ENCODE results near the gene PLSCR4. TPM values are rescaled to one million over a fixed set of nuclear protein-coding genes. Genes with fewer than 3 reads are reported as not detected.
"Not testable (repeated sequence)": the region's sequence is repeated elsewhere in the genome, so short reads cannot be mapped to it uniquely, and the experiment has no call there.

PLSCR4 gene, protein sequence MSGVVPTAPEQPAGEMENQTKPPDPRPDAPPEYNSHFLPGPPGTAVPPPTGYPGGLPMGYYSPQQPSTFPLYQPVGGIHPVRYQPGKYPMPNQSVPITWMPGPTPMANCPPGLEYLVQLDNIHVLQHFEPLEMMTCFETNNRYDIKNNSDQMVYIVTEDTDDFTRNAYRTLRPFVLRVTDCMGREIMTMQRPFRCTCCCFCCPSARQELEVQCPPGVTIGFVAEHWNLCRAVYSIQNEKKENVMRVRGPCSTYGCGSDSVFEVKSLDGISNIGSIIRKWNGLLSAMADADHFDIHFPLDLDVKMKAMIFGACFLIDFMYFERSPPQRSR
- total RNA-seq: 10 to 100 TPM; 62.2 to 85.5 (median 70.5) TPM

DNA sequence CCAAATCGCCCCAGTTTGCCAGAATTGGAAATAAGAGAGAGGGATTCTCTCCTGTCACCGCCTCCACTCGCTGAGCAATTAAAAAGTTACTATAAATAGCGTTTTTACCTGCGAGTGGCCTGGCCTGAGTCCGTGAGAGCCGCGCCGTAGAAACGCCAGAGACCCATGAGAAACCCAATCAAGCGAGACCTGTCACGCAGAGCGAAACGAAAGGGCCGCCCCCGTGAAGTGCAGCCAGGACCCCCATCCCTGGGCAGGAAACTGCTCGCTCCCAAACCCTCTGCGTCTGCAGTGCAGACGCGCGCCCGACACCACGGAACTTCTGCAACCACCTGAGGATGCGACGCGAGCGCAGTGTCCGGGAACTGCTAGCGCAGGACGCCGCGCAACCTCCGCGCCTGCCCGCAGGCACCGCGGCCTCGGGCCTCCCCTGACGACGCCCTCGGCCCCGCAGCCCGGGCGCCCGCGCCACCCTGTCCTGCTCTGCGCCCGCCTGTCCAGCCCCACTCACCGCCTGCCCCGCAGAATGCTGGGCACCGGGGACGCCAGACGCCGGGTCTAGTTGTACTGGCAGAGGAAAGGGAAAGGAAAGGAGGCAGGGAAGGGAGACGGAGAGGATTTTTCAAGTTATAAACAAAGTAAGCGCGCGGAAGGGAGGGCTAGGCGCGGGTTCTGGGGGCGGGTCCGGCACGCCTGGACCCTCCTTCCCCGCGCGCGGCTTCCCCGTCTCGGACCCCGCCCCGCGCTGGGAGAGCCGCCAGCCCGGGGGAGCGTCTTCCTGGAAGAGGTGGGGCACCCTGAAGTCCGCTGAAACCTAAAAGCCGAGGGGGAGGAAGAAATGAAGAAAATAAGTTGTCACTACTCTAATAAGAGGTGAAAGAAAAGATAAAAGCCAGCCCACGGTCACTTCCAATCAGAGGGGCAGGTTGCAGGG lies at the start of gene PLSCR4:
Gene PLSCR4, minus strand, starts transcription at position 657 of the 934 bp plus-strand sequence. CDS start 29,034 bp downstream, outside the sequence.
- Histone ChIP-seq H3K27ac (peak within 1 kb of the TSS; percentile 94 to 98), H3K27me3 (no peaks in the 10 kb centered on the region), H3K4me3 (peak within 1 kb of the TSS; percentile 67 to 92 (median 91)), H3K36me3 (no peaks in the 10 kb centered on the region), H3K4me1 (no peaks in the 10 kb centered on the region), H3K9me3 (no peaks in the 10 kb centered on the region)
- intact Hi-C loops (cut with DNase I; ENCODE audit: low total_unique reads): no loop called here
- DNase-seq (ENCODE audit: low spot score in 2 of 2): peak; percentile 48 to 57
- TF ChIP-seq POLR2A (IDR thresholded peaks at IDR 0.05) (no peak), POLR2AphosphoS5 (IDR thresholded peaks at IDR 0.05) (peak; percentile 25 to 41 (median 39))
- TF ChIP-seq, protein P1, sequence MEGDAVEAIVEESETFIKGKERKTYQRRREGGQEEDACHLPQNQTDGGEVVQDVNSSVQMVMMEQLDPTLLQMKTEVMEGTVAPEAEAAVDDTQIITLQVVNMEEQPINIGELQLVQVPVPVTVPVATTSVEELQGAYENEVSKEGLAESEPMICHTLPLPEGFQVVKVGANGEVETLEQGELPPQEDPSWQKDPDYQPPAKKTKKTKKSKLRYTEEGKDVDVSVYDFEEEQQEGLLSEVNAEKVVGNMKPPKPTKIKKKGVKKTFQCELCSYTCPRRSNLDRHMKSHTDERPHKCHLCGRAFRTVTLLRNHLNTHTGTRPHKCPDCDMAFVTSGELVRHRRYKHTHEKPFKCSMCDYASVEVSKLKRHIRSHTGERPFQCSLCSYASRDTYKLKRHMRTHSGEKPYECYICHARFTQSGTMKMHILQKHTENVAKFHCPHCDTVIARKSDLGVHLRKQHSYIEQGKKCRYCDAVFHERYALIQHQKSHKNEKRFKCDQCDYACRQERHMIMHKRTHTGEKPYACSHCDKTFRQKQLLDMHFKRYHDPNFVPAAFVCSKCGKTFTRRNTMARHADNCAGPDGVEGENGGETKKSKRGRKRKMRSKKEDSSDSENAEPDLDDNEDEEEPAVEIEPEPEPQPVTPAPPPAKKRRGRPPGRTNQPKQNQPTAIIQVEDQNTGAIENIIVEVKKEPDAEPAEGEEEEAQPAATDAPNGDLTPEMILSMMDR (IDR thresholded peaks at IDR 0.05): no peak

DNA sequence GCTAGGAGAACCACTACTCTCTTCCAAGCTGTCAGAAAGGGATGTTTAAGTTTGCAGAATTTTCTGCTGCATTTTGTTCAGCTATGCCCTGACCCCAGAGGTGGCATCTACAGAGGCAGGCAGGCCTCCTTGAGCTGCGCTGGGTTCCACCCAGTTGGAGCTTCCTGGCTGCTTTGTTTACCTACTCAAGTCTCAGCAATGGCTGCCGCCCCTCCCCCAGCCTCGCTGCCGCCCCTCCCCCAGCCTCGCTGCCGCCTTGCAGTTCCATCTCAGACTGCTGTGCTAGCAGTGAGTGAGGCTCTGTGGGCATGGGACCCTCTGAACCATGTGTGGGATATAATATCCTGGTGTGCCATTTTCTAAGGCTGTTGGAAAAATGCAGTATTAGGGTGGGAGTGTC lies 42.5 kb upstream of the PLSCR4 start:
- H3K27me3 ChIP-seq; H3K27ac ChIP-seq; H3K4me1 ChIP-seq; DNase-seq (ENCODE audit: low spot score in 2 of 2); H3K36me3 ChIP-seq; intact Hi-C loops (cut with DNase I; ENCODE audit: low total_unique reads); H3K9me3 ChIP-seq; H3K4me3 ChIP-seq: not testable (repeated sequence)

DNA sequence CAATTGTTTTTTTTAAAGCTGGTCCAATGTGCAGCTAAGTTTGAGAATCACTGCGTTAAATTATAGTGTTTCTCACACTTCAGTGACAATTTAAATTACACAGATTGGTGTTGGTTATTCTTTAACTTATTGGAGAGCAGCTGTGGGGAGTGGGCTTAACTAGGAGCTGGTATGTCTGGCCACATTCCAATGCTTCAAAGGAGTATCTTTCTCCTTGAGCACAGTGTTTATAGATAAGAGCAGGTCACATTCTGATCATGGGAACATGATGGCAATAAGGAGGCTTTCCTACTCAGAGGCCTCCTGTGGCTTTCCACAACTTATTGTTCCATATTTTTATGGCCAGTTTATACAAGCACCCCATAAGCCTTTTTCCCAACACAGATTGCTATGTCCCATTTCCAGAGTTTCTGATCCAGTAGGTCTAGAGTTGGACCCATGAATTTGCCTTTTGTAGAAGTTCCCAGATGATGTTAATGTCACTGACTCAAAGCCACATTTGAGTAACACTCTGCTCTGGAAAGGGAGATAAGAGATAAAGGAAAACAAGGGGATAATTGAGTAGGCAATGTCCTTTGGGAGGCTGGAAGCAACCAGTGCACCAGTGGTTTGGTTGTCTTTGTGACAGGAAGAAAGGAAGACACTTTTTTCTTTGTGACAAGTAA lies 33.0 kb upstream of the PLSCR4 start:
- Histone ChIP-seq H3K27ac (no peak overlapping the region), H3K9me3 (no peaks in the 10 kb centered on the region), H3K27me3 (no peaks in the 10 kb centered on the region), H3K4me1 (no peaks in the 10 kb centered on the region), H3K36me3 (no peaks in the 10 kb centered on the region), H3K4me3 (no peak overlapping the region)
- TF ChIP-seq POLR2A (IDR thresholded peaks at IDR 0.05): no peak
- no peak for TF ChIP-seq POLR2AphosphoS5 (IDR thresholded peaks at IDR 0.05)
- TF ChIP-seq, protein P1 (IDR thresholded peaks at IDR 0.05): no peak
- intact Hi-C loops (cut with DNase I; ENCODE audit: low total_unique reads): no loop called here
- no peak for DNase-seq (ENCODE audit: low spot score in 2 of 2)

DNA sequence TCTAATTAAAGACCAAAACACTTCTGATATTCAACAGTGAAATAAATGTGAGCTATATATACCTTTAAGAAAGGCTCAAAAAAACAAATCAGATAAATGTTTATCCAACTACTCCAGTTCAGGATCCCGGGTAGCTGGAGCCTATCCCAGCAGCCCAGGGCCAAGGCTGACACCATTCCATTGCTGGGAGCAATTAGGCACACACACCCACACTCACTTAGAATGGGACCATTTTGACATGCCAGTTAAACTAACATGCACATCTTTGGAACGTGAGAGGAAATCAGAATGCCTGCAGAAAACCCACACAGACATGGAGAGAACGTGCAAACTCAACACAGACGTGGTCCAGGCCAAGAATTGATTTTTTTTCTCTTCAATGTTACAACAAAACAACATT lies 30.0 kb upstream of the PLSCR4 start:
- H3K36me3 ChIP-seq: no peaks in the 10 kb centered on the region
- no peaks in the 10 kb centered on the region for H3K27me3 ChIP-seq
- TF ChIP-seq POLR2A (IDR thresholded peaks at IDR 0.05) (no peak), POLR2AphosphoS5 (IDR thresholded peaks at IDR 0.05) (no peak)
- TF ChIP-seq, protein P1 (IDR thresholded peaks at IDR 0.05): no peak
- intact Hi-C loops (cut with DNase I; ENCODE audit: low total_unique reads): no loop called here
- no peak for DNase-seq (ENCODE audit: low spot score in 2 of 2)
- H3K27ac ChIP-seq: no peak overlapping the region
- no peaks in the 10 kb centered on the region for H3K4me1 ChIP-seq
- no peak overlapping the region for H3K4me3 ChIP-seq
- no peaks in the 10 kb centered on the region for H3K9me3 ChIP-seq

DNA sequence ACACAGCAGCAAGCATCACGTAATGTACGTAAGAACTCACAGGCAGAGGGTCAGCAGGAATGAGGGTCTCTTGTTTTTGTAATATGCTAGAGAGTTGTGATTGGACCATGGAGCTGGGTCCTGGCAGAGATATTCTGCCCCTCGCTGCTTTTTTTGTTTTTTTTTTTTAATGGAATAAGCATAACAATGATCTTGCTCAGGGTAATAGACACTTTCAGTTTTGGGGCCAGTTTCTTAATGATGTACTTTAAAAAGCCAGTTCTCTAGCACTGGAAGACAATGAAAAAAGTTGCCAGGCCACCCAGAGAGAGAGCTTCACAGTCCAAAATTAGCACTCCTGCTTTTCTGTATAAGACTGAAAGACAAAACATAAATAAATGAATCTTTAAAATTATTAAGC lies 29.0 kb upstream of the PLSCR4 start:
- intact Hi-C loops (cut with DNase I; ENCODE audit: low total_unique reads): no loop called here
- Histone ChIP-seq H3K27me3 (no peaks in the 10 kb centered on the region), H3K4me3 (no peak overlapping the region), H3K9me3 (no peaks in the 10 kb centered on the region), H3K36me3 (no peaks in the 10 kb centered on the region), H3K27ac (no peak overlapping the region), H3K4me1 (no peaks in the 10 kb centered on the region)
- no peak for DNase-seq (ENCODE audit: low spot score in 2 of 2)
- TF ChIP-seq POLR2A (IDR thresholded peaks at IDR 0.05): no peak
- TF ChIP-seq POLR2AphosphoS5 (IDR thresholded peaks at IDR 0.05): no peak
- TF ChIP-seq, protein P1 (IDR thresholded peaks at IDR 0.05): no peak
